Frontal cortex (tissue), 4 donors: Measurements from ENCODE around the gene TMSB4X. TPM values are rescaled to one million over a fixed set of nuclear protein-coding genes. Genes with fewer than 3 reads are reported as not detected.
"Not testable (repeated sequence)": the region's sequence is repeated elsewhere in the genome, so short reads cannot be mapped to it uniquely, and the experiment has no call there.

Experiments used
- DNase-seq, 2 donors: peaks; one replicate each; pipeline ENCODE4 v3.0.0; 2012; ENCODE audit warnings: low spot score in 2 of 2
- FAIRE-seq: peaks from 2 replicates; lab custom pipeline; 2012; peaks lifted over from hg19 to GRCh38; lab: Jason Lieb, UNC
- total RNA-seq: library from RNA; depleted of rRNA; stranded (reverse); fragments of >200 nt; gene quantifications from one replicate; pipeline ENCODE4 v1.2.3, GENCODE V29; 2014
- donor health status: control.
- donor health status: control.
- donor health status: control.

Gene TMSB4X
- total RNA-seq = 5,673 TPM

DNA sequence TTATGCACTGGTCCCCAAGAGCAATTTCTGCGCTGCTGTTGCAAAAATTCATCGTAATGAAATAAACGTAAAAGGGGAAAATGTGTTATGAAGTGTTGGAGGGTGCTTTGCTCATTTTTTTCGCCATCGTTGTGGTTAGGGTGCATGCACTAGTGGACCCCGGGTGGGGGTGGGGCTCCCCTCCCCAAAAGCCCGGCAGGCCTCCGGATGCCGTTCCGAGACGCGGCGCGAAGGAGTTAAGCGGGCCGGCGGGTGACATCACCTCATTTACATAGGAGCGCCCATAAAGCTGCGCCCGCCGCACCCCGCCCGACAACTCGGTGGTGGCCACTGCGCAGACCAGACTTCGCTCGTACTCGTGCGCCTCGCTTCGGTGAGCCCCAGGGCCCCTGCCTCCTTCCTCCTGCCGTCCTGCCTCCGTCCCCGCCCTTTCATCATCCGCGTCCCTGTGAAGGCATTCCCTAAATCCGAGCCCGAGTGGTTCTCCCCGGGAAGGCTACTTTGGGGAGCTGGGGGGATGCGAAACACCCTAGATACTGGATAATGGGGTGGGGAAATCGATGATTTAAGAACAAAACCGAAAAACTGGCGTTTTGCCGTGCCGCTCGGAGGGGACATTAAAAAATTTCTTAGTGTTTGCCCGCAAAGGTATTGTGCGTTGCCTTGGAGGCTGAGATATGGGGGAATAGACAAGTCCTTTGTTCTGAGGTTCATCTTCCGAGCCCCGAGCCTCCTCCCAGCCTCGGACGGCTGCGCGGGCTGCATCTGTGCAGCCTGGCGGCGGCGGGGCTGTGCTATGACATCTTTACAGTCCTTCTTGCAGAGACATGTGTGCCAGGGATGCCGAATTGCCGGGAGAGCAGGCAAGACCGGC, at the start of gene TMSB4X:
TSS of gene TMSB4X (plus strand) at position 315 of the 874 bp plus-strand sequence.
- FAIRE-seq = no peak
- DNase-seq = peak; percentile 63 to 73

DNA sequence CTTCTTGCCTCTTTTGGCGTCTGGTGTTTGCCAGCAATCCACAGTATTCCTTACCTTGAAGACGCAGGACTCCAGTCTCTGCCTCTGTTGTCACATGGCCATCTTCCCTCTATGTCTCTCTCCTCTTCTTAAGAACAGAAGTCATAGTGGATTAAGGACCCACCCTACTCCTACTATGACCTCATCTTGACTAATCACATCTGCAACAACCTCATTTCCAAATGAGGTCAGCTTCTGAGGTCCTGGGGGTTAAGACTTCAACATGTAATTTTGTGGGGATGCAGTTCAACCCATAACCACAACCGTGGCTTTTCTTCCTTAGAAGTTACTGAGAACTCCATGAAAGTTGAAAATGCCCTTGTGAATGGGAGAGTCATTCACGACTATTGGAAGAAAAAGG, 45.2 kb upstream of the TMSB4X start:
- DNase-seq (no peak), FAIRE-seq (no peak)

DNA sequence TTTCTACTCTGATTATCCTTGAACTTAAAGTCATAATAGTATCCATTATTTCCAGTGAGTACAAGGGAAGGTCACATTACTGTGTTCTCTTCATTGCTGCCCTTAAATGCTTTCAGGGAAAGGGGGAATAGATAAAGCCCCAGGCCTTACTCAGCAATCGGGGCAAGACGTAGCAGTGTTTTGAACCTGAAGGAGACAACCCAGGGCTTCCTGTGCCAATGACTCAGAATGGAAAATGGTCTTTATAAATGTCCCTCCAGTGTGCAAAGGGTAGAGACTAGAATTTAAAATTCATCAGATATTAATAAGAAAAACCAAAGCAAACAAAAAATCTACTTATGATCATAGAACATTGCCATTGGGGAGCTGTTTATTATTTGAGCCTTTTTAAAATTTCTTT, 44.8 kb upstream of the TMSB4X start:
- DNase-seq = no peak
- no peak for FAIRE-seq

DNA sequence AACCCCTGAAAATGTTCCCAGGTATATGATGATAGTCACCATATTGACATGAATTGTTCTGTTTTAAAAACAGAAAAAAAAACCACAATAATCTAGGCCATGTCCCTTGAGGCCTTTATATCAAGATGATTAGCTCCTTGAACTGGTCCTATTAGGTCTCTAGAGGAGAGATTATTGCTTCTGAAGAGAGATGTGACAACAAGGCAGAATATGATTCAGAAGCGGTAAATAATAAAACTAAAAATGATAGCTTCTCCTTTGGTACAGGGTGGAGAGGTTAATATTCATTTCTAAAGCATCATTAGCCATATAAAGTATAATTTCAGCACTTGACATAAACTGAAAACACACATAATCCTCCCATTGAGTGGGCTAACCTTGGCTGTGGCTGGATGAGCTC, 42.7 kb upstream of the TMSB4X start:
- FAIRE-seq (no peak), DNase-seq (no peak)

DNA sequence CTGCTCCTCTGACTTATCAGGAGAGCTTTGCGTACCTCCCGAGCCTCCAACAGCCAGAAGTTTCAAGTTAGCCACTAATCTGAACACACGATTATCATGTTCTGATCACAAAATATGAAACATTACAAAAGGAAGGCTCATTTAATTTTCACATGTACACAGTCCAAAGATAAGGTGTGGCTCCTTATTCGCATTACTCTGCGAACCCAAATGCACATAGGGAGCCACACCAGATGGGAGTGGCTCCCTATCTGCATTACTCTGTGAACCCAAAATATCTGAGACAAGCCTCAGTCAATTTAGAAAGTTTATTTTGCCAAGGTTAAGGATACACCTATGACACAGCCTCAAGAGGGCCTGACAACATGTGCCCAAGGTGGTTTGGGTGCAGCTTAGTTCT, 40.1 kb upstream of the TMSB4X start:
- no peak for FAIRE-seq
- DNase-seq = no peak

DNA sequence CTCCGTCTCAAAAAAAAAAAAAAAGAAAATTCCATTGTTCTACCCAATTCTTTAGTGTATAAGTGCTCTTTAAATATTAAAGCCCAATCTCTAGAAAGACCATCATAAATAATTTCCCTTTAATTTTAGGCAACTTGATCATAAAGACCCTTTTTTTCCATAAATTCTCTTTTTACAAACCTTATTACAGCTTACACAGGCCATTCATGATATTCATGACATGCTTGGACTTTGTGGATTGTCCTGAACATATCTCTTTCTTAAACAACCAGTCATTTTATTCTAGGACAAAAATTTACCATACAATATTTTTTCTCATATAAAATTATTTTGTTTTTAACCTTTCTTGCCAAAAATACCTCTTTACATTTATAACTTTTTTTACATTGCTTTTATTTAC, 38.0 kb upstream of the TMSB4X start:
- FAIRE-seq (no peak), DNase-seq (no peak)

DNA sequence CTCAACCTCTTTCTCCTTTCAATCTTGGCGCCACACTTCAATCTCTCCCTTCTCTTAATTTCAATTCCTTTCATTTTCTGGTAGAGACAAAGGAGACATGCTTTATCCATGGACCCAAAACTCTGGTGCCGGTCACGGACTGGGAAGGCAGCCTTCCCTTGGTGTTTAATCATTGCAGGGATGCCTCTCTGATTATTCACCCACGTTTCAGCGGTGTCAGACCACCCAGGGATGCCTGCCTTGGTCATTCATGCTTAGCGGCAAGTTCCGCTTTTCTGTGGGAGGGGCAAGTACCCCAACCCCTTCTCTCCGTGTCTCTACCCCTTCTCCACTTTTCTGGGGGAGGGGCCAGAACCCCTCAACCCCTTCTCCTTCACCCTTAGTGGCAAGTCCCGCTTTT, 34.4 kb upstream of the TMSB4X start:
- not testable (repeated sequence) for FAIRE-seq, DNase-seq

DNA sequence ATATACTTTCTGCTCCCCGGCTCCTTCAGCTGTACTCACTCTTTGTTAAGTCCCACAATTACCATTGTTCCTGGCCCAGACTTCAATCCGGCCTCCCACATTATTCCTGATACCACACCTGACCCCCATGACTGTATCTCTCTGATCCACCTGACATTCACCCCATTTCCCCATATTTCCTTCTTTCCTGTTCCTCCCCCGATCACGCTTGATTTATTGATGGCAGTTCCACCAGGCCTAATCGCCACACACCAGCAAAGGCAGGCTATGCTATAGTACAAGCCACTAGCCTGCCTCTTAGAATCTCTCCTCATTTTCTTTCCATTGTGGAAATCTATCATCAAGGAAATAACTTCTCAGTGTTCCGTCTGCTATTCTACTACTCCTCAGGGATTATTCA, 31.3 kb upstream of the TMSB4X start:
- FAIRE-seq, DNase-seq: not testable (repeated sequence)

DNA sequence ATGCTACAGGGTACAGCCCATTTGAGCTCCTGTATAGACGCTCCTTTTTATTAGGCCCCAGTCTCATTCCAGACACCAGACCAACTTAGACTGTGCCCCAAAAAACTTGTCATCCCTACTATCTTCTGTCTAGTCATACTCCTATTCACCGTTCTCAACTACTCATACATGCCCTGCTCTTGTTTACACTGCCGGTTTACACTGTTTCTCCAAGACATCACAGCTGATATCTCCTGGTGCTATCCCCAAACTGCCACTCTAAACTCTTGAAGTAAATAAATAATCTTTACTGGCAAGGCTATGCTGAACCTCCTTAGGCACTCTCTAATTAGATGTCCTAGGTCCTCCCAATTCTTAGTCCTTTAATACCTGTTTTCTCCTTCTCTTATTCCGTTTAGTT, 30.5 kb upstream of the TMSB4X start:
- FAIRE-seq, DNase-seq: not testable (repeated sequence)

DNA sequence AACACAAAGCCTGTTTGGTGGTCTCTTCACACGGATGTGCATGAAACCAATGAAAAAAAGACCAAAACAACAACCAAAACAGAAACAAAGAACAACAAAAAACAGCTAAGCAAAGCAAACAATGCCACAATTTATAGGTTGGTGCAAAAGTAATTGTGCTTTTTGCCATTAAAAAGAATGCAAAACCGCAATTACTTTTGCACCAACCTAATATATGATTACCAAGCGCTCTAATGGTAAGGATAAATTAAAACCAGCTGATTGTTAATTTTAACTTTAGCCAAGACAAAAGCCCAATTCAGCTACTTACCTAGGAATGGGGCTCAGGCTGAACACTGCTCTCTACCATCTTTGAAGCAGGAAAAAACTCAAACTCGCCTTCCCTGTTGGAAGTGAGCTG, 29.4 kb upstream of the TMSB4X start:
- DNase-seq (no peak), FAIRE-seq (no peak)

DNA sequence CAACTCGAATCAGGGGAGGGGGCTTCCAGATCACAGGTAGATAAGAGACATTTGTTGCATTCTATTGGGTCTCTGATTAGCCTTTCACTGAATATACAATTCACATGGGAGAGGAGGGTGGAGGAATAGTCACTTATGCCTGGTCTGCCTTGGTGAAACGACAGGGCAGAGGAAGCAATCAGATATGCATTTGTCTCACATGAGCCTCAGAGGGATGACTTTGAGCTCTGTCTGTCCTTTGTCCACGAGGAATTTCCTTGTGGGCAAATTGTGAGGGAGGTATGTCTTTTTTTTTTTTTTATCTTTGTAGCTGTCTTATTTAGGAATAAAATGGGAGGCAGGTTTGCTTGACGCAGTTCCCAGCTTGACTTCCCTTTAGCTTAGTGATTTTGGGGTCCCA, 28.5 kb upstream of the TMSB4X start:
- DNase-seq (no peak), FAIRE-seq (no peak)

DNA sequence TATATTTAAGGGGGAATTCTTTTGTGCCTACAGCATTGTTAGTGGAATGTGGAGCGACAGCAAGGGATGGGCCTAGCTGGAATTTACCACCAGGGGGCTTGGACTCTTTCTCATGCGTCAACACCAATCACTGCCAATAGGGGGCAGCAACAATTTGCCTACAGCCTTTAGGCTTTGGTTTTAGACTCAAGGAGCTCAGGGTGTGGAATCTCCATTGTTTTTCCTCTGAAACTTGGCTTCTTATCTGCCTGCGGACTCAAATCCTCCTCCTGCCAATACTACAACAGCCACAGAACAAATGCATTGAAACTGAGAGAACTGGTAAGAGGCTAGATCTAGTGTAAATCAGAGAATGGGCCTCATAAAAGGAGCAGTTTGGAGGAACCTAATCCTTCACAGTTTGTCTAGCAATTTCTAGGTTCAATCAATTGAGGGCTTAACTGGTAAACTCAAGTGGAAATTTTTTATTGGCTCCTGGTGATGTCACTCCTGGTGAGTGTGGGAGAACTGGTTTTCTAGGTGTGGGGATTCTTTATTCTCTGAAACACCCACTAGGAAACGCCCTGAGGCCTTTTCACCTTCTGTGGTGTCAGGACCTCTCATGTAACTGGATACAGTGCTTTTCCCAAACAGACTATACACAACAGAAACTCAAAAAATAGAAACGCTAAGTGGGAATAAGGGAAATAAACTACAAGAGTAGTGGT, 27.9 kb upstream of the TMSB4X start:
- no peak for FAIRE-seq
- peak in 1 of 2 donors; percentile 21 for DNase-seq

DNA sequence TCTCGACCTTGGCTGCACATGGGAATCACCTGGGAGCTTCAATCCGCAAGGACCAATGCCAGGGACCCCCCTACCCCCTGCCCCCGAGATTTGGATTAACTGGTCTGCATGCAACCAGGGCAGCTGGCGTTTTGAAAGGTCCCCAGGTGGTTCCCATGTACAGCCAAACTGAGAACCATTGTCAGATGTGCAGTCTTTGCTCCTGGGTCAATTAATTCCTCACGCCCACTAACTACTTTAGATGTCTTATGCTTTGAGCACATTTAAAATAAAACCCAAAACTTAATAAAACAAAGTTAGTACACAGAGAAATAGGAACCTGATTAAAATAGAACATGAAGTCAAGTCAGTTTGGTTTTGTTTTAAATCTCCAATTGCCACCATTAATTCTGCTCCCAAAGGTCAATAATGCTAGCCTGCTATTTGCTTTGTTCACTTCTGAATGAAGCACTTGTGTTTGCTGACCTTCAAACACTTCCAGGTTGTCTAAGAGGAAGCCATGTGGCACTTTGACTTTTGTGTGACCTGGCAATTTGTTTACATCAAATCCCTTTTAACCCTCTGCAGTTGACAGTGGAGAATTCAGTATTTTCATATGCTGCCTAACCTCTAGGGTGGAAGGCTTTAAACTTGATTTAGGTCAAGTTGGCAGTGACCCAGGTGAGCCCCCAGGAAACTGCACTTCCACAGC, 27.2 kb upstream of the TMSB4X start:
- FAIRE-seq = no peak
- no peak for DNase-seq

DNA sequence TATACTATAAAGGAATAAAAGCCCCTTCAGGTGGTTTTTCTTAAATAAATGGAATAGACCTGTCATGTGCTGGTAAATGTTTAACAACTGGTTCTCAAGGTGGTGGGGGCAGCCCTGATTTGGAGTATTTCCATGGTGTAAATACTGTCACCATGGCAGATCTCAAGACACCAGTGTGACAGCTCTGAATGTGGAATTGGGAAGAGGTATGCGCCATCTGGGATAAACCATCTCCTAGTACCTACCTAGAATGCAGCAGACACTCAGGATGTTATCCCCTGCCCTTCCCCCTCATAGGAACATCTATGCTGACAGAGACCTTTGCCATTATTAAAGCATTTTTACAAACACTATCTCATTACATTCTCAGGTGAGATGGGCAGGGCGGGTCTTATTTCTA, 26.4 kb upstream of the TMSB4X start:
- no peak for DNase-seq
- no peak for FAIRE-seq

DNA sequence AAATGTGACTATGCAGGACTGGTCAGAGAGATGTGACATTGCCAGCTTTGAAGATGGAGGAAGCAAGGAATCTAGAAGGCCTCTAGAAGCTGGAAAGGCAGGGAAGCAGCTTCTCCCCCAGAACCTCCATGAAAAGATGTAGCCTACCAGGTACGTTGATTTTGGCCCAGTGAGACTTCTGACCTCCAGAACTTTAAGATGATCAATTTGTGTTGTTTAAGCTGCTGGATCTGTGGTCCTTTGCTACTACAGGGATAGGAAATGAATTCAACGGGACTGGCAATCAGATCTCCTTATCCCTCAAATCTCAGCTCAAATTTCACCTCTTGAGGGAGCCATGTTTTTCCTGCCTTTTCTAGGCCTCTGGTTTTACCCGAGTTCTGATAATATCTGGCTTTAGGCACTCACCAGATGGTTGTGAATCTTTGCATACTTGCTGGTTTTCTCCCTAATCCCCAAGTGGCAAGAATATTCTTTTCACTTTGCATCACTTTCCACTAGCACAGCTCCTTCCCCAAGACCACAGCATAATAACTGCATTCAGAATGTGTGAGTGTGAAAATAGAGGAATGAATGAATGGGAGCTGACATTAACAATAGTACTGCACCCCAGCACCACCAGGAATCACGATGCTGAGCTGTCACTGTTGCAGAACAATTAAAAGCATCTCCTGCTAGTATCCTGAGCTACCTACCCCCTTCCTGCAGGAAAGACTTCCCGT, 25.5 kb upstream of the TMSB4X start:
- FAIRE-seq = no peak
- DNase-seq = no peak

DNA sequence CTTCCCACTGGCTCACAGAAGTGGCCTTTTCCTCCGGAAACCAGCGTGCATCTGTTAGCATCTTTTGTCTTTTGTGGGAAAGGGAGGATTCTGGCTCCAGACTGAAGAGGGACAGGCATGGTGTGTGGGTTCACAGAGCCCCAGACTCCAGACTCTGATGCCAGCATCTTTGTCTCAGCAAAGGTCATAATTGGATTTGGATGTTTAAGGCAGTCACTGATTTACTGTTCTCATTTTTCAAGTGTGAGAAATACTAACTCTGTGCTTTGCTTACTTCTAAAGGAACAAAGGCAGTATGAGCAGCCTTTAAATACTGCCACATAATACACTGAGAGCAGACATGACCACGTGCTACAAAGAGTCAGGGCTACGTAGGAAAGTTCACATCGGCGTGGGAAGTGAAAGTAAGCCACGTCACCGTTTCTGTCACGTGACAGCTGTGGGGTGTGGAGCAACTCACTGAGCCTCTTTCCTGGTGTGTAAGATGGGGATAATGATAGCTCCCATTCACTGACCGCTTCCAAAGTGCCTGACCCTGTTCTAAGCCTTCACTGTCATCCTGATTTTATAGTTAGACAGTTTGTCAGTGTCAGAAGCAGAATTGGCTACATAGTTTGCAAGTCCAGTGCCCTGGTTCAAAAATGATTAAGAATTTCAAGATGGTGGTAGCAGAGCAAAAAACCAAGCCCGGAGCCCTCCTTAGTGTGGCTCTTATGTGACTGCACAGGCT, 24.8 kb upstream of the TMSB4X start:
- no peak for FAIRE-seq
- peak in 1 of 2 donors; percentile 36 for DNase-seq

DNA sequence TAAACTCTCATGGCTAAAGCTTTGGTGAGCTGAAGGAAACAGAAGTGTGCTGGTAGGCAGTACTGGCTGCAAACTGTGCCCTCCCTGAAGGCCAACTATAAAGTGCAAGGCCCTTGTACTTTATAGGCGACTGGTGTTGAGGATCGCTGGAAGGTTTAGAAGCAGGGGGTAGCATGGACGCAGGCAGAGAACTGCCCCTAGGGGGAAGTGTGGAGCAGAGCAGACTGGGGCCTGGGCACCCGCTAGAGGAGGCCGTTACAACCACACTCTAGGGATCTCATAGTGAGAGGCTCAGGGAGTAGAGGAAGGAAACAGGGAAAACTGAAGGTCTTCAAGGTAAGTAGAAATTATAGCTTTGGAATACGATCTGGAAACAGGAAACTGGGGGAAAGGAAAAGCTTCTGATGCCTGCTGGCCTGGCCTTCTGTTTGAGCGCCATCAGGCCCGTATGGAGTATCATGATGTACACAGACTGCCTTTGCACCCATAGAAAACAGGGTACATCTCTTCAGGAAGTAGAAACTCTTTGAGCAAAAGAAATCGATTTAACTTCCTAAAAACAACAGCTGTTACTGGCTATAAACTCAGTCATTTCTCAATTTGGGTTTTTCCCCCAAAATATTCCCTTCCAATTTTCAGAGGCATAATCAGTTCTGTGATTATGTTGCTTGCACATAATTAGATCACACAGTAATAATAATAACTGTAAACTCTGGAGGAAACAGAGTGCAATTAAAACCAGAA, 23.9 kb upstream of the TMSB4X start:
- DNase-seq (no peak), FAIRE-seq (no peak)

DNA sequence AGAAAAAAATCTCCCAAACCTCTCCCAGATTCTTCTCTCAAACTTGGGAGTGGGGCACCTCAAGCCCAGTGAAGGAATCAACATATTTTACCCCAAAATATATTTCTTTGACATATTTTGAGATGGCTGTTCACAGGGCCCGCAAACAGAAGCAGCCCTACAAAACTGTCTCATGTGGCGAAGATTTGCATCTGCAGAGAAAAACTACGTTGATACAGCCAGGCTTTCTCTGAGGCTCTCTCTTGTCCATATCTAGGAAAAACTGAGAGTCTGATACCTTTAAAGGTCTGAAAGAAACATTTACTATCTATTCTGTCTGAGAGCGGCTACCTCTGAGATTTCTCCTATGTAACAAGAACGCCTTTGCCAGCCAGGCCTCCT, 23.3 kb upstream of the TMSB4X start:
- DNase-seq (no peak), FAIRE-seq (no peak)

DNA sequence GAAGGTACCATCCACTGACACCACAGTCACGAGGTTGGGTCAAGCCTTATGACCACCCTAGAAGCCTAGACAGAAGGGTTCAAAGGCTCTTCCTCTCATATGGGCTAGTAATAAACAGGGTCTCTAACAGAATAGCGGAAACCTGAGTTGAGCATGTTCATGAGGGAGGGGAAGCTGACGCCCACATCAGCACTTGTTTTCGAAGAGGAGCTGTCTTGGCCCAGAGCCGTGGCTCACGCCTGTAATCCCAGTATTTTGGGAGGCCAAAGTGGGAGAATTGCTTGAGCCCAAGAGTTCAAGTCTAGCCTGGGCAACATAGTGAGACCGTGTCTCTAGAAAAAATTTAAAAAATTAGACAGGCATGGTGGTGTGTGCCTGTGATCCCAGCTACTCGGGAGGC, 21.5 kb upstream of the TMSB4X start:
- FAIRE-seq (no peak), DNase-seq (no peak)
